ENCODE measurements around the gene GPNMB.

GRCh38 chr7:23283086-23283485, 36.5 kb downstream of the GPNMB start:
- TF ChIP-seq POLR2A (IDR thresholded peaks at IDR 0.05; ENCODE audit: extremely low read depth, insufficient read length): no peak
- no peak for TF ChIP-seq CTCF (IDR thresholded peaks at IDR 0.05; ENCODE audit: low read depth, low read length)
- no peak for TF ChIP-seq MYC (IDR thresholded peaks at IDR 0.05; ENCODE audit: low read depth, low read length)
